ENCODE data around the gene PXN.

GRCh38 chr12:120161852-120162251 lies 103.7 kb downstream of the PXN start:
- no peak for TF ChIP-seq BCLAF1 (IDR thresholded peaks at IDR 0.05)
- TF ChIP-seq, protein P1, sequence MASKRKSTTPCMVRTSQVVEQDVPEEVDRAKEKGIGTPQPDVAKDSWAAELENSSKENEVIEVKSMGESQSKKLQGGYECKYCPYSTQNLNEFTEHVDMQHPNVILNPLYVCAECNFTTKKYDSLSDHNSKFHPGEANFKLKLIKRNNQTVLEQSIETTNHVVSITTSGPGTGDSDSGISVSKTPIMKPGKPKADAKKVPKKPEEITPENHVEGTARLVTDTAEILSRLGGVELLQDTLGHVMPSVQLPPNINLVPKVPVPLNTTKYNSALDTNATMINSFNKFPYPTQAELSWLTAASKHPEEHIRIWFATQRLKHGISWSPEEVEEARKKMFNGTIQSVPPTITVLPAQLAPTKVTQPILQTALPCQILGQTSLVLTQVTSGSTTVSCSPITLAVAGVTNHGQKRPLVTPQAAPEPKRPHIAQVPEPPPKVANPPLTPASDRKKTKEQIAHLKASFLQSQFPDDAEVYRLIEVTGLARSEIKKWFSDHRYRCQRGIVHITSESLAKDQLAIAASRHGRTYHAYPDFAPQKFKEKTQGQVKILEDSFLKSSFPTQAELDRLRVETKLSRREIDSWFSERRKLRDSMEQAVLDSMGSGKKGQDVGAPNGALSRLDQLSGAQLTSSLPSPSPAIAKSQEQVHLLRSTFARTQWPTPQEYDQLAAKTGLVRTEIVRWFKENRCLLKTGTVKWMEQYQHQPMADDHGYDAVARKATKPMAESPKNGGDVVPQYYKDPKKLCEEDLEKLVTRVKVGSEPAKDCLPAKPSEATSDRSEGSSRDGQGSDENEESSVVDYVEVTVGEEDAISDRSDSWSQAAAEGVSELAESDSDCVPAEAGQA (IDR thresholded peaks at IDR 0.05; ENCODE audit: low read depth) = no peak
- TF ChIP-seq, protein P1 (CRISPR knock-in tag; IDR thresholded peaks at IDR 0.05; ENCODE audit: borderline replicate concordance) = no peak
- no peak for TF ChIP-seq IRF9 (CRISPR knock-in tag; IDR thresholded peaks at IDR 0.05; ENCODE audit: borderline replicate concordance)
- TF ChIP-seq PRPF4 (IDR thresholded peaks at IDR 0.05; ENCODE audit: low read depth, low read length, poor library complexity, severe bottlenecking) = no peak
- TF ChIP-seq, protein P2, sequence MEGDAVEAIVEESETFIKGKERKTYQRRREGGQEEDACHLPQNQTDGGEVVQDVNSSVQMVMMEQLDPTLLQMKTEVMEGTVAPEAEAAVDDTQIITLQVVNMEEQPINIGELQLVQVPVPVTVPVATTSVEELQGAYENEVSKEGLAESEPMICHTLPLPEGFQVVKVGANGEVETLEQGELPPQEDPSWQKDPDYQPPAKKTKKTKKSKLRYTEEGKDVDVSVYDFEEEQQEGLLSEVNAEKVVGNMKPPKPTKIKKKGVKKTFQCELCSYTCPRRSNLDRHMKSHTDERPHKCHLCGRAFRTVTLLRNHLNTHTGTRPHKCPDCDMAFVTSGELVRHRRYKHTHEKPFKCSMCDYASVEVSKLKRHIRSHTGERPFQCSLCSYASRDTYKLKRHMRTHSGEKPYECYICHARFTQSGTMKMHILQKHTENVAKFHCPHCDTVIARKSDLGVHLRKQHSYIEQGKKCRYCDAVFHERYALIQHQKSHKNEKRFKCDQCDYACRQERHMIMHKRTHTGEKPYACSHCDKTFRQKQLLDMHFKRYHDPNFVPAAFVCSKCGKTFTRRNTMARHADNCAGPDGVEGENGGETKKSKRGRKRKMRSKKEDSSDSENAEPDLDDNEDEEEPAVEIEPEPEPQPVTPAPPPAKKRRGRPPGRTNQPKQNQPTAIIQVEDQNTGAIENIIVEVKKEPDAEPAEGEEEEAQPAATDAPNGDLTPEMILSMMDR (CRISPR knock-in tag; IDR thresholded peaks at IDR 0.05) = no peak

All from HepG2 (cell line).